Stimulated activated CD8-positive, alpha-beta memory T cell treated with anti-CD3 and anti-CD28 coated beads, Interleukin-15, amount 100 ng/mL, for 24 hours (primary cell): ENCODE measurements around the gene ZMIZ2.
"Not testable (repeated sequence)": the region's sequence is repeated elsewhere in the genome, so short reads cannot be mapped to it uniquely, and the experiment has no call there.

Experiments
- DNase-seq: peaks from one replicate; pipeline ENCODE4 v3.0.0-alpha.2; 2020; ENCODE audit warnings: low read depth

ZMIZ2 gene

GRCh38 chr7:44727158-44727936 lies 21.3 kb upstream of the ZMIZ2 start:
- no peak for DNase-seq

- no peak for DNase-seq
Observed at GRCh38 chr7:44727937-44728262, 20.7 kb upstream of the ZMIZ2 start.

- DNase-seq = no peak
Observed at GRCh38 chr7:44729949-44730590, 18.6 kb upstream of the ZMIZ2 start.

GRCh38 chr7:44732971-44733370 lies 15.7 kb upstream of the ZMIZ2 start:
- not testable (repeated sequence) for DNase-seq

- no peak for DNase-seq
Observed at GRCh38 chr7:44733708-44734481, 14.8 kb upstream of the ZMIZ2 start.

- DNase-seq = no peak
Observed at GRCh38 chr7:44735403-44736165, 13.1 kb upstream of the ZMIZ2 start.

- no peak for DNase-seq
Observed at GRCh38 chr7:44736896-44737295, 11.8 kb upstream of the ZMIZ2 start.

GRCh38 chr7:44738051-44738723 lies 10.5 kb upstream of the ZMIZ2 start:
- DNase-seq = no peak

GRCh38 chr7:44738876-44739665 lies 9.6 kb upstream of the ZMIZ2 start:
- no peak for DNase-seq

- DNase-seq = no peak
Observed at GRCh38 chr7:44740055-44740454, 8.6 kb upstream of the ZMIZ2 start.

GRCh38 chr7:44743750-44744149 lies 4.9 kb upstream of the ZMIZ2 start:
- no peak for DNase-seq

- no peak for DNase-seq
Observed at GRCh38 chr7:44748948-44749731, 493 bp downstream of the ZMIZ2 start.

GRCh38 chr7:44749992-44750391 lies 1.3 kb downstream of the ZMIZ2 start:
- DNase-seq = no peak

GRCh38 chr7:44750424-44750823 lies 1.8 kb downstream of the ZMIZ2 start:
- DNase-seq = no peak

GRCh38 chr7:44750921-44751571 lies 2.4 kb downstream of the ZMIZ2 start:
- no peak for DNase-seq

- no peak for DNase-seq
Observed at GRCh38 chr7:44752822-44753221, 4.2 kb downstream of the ZMIZ2 start.

- no peak for DNase-seq
Observed at GRCh38 chr7:44754802-44755697, 6.4 kb downstream of the ZMIZ2 start.
